Measurements from ENCODE around the gene DUSP8.
"Not testable (repeated sequence)": the region's sequence is repeated elsewhere in the genome, so short reads cannot be mapped to it uniquely, and the experiment has no call there.

Gene DUSP8

GRCh38 chr11:1529774-1530173 lies 42.3 kb downstream of the DUSP8 start:
- no peak for DNase-seq

- no peak for DNase-seq
Observed at GRCh38 chr11:1529286-1529685, 42.8 kb downstream of the DUSP8 start.

GRCh38 chr11:1528710-1529109 lies 43.4 kb downstream of the DUSP8 start:
- DNase-seq: no peak

GRCh38 chr11:1526785-1527184 lies 45.3 kb downstream of the DUSP8 start:
- no peak for DNase-seq

- no peak for DNase-seq
Observed at GRCh38 chr11:1523779-1524178, 48.3 kb downstream of the DUSP8 start.

GRCh38 chr11:1523077-1523476 lies 49.0 kb downstream of the DUSP8 start:
- DNase-seq: no peak

- no peak for DNase-seq
Observed at GRCh38 chr11:1522081-1522424, 50.0 kb downstream of the DUSP8 start.

- no peak for DNase-seq
Observed at GRCh38 chr11:1521382-1522080, 50.5 kb downstream of the DUSP8 start.

- DNase-seq: no peak
Observed at GRCh38 chr11:1520663-1521267, 51.3 kb downstream of the DUSP8 start.

- no peak for DNase-seq
Observed at GRCh38 chr11:1520209-1520662, 51.8 kb downstream of the DUSP8 start.

GRCh38 chr11:1519028-1520010 lies 52.8 kb downstream of the DUSP8 start:
- DNase-seq: no peak

- no peak for DNase-seq
Observed at GRCh38 chr11:1518301-1518700, 53.8 kb downstream of the DUSP8 start.

- DNase-seq: no peak
Observed at GRCh38 chr11:1517117-1518005, 54.7 kb downstream of the DUSP8 start.

GRCh38 chr11:1516273-1517067 lies 55.6 kb downstream of the DUSP8 start:
- DNase-seq: no peak

GRCh38 chr11:1515082-1516060 lies 56.7 kb downstream of the DUSP8 start:
- DNase-seq: no peak

GRCh38 chr11:1514336-1515061 lies 57.6 kb downstream of the DUSP8 start:
- DNase-seq: no peak

- DNase-seq: no peak
Observed at GRCh38 chr11:1513326-1514296, 58.5 kb downstream of the DUSP8 start.

- DNase-seq: not testable (repeated sequence)
Observed at GRCh38 chr11:1512531-1513258, 59.4 kb downstream of the DUSP8 start.
